ENCODE results near the gene SSX5.
A peak's percentile ranks its signal among the peaks of the same experiment; 100 is the strongest.
"Not testable (repeated sequence)": the region's sequence is repeated elsewhere in the genome, so short reads cannot be mapped to it uniquely, and the experiment has no call there.

The SSX5 gene, protein sequence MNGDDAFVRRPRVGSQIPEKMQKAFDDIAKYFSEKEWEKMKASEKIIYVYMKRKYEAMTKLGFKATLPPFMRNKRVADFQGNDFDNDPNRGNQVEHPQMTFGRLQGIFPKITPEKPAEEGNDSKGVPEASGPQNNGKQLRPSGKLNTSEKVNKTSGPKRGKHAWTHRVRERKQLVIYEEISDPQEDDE

DNA sequence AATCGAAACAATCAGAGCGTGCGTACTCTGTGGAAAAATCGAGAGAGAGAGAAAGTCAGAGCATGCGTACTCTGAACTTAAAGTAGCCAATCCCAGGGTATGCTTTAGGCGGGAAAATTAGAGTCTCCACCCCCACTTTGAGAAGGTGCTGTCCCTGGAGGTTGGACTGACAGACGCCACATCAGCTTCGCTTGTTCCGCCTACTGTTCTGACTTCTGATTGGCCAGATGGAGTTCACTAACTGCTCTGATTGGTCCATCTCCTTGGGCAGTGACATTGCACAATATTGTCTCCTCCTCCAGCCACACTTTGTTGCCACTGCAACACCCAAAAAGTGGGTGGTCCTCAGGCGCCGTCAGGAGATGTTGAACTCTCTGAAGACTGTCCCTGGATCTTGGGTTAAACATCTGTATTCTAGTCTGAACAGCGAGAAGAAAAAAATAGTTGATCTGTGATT lies at the start of gene SSX5:
TSS of gene SSX5 (minus strand) at position 51 of the 457 bp plus-strand sequence. CDS start 1,437 bp downstream, outside the sequence.
- DNase-seq: no peak

DNA sequence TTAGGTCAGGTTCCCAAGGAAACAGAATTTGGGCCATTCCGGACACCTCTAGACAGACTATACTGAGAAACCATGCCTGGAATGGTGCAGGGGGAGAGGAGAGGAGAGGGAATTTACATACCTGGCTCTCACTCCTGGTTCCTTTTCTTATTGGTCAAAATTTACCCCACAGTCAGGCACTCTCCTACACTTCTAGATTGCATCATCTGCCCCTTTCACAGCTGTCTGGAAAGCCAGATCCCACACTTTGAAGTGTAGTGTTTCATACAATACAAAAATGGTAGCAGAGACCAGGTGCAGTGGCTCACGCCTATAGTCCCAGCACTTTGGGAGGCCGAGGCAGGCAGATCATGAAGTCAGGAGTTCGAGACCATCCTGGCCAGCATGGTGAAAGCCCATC lies 27.6 kb upstream of the SSX5 start:
- DNase-seq: not testable (repeated sequence)

DNA sequence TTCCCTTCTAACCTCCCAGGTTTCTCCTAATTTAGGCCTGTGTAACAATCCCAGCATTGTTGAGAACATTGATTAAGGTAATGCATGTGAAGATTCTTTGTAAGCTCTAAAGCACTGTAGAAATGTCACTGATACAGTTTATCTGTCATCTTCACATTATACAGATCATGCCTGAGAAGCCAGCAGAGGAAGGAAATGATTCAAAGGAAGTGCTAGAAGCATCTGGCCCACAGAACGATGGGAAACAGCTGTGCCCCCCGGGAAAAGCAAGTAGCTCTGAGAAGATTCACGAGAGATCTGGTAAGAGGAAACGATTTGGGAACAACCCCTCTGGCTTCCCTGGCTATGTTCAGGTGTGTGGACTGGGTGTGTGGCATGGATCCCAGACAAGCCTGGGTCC lies 17.7 kb upstream of the SSX5 start:
- not testable (repeated sequence) for DNase-seq

DNA sequence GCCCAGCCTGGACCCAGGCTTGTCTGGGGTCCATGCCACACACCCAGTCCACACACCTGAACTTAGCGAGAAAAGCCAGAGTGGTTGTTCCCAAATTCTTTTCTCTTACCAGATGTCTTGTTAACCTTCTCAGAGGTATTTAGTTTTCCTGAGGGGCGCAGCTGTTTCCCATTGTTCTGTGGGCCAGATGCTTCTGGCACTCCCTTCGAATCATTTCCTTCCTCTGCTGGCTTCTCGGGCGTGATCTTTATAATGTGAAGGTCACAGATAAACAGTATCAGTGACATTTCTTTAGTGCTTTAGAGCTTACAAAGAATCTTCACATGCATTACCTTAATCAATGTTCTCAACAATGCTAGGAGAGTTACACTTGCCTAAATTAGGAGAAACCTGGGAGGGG lies 6.6 kb downstream of the SSX5 start:
- DNase-seq: not testable (repeated sequence)

DNA sequence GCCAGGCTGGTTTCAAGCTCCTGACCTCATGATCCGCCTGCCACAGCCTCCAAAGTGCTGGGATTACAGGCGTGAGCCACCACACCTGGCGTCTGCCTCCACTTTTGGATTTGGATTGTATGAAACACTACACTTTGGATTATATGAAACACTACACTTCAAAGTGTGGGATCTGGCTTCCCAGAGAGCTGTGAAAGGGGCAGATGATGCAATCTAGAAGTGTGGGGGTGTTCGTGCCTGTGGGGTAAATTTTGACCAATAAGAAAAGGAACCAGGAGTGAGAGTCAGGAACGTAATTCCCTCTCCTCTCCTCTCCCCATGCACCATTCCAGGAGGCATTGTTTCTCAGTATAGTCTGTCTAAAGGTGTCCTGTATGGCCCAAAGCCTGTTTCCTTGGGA lies 14.7 kb downstream of the SSX5 start:
- not testable (repeated sequence) for DNase-seq

DNA sequence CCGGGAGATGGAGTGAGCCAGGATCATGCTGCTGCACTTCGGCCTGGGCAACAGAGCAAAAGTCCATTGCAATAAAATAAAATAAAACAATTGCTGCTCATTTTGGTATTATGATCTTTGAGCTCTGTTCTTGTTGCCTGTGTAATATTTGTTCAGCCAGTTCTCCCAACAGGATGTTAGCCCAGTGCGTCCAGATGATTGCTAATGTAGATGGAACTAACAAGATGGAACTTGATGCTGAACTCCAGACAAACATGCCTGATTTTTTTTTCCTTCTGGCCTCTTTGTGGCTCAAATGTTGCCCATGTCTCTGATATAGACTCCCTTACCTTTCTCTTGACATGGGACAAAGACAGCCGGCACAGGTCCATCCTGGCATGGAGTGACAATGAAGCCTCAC lies 15.8 kb downstream of the SSX5 start:
- no peak for DNase-seq

DNA sequence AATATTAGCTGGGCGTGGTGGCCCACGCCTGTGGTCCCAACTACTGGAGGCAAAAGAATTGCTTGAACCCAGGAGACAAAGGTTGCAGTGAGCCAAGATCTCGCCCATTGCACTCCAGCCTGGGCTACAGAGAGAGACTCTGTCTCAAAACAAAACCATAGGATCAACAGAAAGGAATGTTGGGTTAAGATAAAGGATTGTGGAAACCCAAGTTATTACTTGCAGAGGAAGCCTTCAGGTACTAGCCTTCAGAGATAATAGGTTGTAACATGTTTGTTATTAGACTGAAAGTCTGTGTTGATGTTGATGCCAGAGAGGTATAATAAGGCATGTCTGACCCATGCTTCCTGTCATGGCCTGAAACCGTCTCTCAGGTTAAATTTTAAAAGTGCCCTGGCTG lies 16.9 kb downstream of the SSX5 start:
- no peak for DNase-seq

DNA sequence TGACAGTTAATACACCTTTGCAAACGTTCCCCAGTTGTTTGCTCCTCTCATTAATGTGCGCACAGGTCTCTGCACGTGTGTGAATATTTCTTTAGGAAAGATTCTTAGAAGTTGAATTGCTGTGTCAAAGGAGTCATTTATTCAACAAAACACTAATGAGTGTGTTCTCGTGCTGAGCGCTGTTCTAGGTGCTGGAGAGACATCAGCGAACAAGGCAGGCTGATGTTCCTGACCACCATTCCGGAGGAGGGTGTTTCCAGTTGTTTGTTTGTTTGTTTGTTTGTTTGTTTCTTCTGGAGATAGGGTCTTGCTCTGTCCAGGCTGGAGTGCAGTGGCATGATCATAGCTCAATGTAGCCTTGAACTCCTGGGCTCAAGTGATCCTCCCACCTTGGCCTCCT lies 30.3 kb downstream of the SSX5 start:
- DNase-seq: not testable (repeated sequence)

DNA sequence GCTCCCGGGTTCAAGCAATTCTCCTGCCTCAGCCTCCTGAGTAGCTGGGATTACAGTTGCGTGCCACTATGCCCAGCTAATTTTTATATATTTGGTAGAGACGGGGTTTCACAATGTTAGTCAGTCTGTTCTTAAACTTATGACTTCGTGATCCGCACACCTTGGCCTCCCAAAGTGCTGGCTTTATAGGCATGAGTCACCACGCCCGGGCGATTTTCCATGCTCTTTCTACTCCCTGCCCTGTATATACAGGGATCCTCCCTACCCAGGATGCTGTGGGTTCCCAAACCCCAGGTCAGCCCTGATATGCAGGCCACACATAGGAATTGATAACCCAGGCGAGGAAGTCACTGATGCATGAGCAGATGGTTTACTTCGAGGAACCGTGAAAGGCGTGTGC lies 31.4 kb downstream of the SSX5 start:
- no peak for DNase-seq

DNA sequence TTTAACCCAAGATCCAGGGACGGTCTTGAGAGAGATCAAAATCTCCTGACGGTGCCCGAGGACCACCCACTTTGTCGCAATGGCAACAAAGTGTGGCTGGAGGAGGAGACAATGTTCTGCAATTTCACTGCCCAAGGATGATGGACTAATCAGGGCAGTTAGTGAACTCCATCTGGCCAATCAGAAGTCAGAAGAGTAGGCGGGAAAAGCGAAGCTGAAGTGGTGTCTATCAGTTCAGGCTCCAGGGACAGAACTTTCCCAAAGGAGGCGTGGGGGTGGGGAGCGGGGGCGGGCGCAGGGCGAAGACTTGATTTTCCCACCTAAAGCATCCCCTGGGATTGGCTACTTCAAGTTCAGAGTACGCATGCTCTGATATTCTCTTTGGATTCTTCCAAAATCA lies 40.6 kb downstream of the SSX5 start:
- DNase-seq: no peak

DNA sequence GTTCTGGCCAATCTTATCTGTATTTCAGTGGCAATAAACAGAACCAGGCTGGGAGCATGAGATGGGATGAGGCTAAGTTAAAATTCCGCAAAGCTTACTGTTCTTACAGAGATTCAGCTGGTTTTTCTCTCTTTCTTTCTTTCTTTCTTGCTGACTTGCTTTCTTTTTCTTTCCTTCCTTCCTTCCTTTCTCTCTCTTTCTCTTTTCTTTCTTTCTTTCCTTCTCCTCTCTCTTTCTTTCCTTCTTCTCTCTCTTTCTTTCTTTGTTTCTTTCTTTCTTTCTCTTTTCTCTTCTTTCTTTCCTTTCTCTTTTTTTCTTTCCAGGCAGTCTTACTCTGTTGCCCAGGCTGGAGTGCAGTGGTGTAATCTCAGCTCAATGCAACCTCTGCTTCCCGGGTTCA lies 41.8 kb downstream of the SSX5 start:
- DNase-seq: no peak

DNA sequence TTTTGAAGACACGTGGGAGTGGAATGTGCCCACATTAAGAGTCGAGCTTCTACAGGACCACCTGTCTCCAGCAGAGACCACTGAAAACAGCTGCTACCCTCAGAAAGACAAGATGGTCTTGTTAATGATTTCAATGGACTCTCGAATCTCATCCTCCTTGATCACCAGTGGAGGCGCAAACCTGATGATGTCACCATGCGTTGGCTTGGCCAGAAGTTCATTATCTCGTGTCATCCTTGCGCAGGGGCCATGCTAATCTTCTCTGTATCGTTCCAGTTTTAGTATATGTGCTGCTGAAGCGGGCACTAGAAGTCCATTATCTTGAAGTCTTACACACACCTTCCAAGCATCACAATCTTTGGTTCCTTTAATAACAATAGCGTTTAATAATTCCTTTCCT lies 42.8 kb downstream of the SSX5 start:
- DNase-seq: no peak

DNA sequence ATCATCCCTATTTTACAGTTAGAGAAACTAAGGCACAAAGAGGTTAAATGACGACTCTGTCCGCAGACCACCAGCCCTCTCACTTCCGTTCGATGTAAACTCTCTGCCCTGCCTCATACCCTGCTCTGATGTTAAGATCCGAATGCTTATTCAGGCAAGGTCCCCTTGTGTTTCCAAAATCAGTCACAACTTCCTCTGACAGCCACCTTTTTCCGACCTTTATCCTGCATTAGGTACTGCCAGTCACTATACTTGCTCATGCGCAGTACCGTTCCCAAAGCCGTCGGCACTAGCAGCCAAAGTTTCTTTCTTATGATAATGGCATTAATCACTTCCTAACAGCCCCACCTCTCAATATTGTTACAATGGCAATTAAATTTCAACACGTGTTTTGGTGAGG lies 53.9 kb downstream of the SSX5 start:
- peak; percentile 8 to 22 for DNase-seq

DNA sequence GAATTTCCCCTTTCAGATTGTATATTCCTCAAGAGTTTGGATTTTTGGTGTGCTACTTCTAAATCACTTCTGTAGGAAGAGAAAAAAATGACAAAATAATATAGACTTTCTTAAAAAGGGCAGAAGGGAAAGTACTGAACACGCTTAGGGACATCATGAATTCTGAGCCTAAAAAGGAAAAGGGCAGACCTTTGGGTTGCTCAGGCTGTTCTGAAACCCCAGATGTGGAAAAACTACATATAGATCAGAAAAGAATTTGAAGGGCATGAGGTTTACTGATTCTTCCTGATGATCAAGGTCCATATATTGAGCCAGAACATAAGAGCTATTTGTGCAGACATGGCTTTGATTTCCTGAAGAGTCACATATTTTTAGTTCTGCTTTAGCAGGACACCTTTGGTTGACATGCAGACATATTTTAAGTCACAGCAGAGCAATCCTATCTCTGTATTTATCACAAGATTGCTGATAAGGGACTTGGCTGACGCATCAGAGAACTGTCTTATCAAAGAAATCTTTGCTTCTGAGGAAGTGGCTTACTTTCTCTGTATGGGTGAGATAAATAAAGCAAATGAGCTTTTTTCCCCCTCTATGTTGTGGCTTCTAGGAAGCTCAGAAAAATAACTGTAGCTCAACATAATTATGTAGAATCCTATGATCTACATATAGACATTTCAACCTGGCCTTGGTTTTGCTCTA lies 54.6 kb downstream of the SSX5 start:
- DNase-seq: not testable (repeated sequence)

DNA sequence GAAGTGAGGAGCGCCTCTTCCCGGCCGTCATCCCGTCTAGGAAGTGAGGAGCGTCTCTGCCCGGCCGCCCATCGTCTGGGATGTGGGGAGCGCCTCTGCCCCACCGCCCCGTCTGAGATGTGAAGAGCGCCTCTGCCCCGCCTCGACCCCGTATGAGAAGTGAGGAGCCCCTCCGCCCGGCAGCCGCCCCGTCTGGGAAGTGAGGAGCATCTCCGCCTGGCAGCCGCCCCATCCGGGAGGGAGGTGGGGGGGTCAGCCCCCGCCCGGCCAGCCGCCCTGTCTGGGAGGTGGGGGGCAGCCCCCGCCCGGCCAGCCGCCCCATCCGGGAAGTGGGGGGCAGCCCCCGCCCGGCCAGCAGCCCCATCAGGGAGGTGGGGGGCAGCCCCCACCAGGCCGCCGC lies 57.5 kb downstream of the SSX5 start:
- DNase-seq: not testable (repeated sequence)

Measured in activated CD4-positive, alpha-beta T cell treated with anti-CD3 and anti-CD28 coated beads, Interleukin-2, amount 50 U/mL, for 4 hours (primary cell).